GM12878 (cell line): Measurements from ENCODE around the gene FDX1. TPM values are rescaled to one million over a fixed set of nuclear protein-coding genes. Genes with fewer than 3 reads are reported as not detected.

Experiments
- BCL11A ChIP-seq: IDR thresholded peaks from 2 replicates; pipeline ENCODE4 v1.6.1; 2011; ENCODE audit warnings: low read depth, low read length
- BMI1 ChIP-seq: fragments of 450-650 bp; IDR thresholded peaks from 2 replicates; pipeline ENCODE4 v1.6.1; 2016; ENCODE audit warnings: mild to moderate bottlenecking, moderate library complexity, borderline replicate concordance
- CTCF ChIP-seq, 3 experiments: IDR thresholded peaks in 2 of 3; conservative IDR thresholded peaks in 1 of 3; 2 replicates each; pipeline ENCODE4 v1.5.1; 2011; ENCODE audit warnings: low read depth in 3 of 3, low read length in 3 of 3, mild to moderate bottlenecking in 3 of 3, control low read depth in 2 of 3, moderate library complexity in 2 of 3, inconsistent platforms in 1 of 3, mixed read lengths in 1 of 3; ENCODE audit not compliant: control insufficient read depth in 2 of 3, insufficient read depth in 1 of 3; ENCODE audit errors: extremely low read depth in 1 of 3
- DPF2 ChIP-seq: fragments of 450-650 bp; IDR thresholded peaks from 2 replicates; pipeline ENCODE4 v1.6.1; 2017; ENCODE audit warnings: mild to moderate bottlenecking
- HDGF ChIP-seq: fragments of 450-650 bp; IDR thresholded peaks from 2 replicates; pipeline ENCODE4 v1.6.1; 2016; ENCODE audit warnings: antibody characterized with exemption
- IRF4 ChIP-seq: IDR thresholded peaks from 2 replicates; pipeline ENCODE4 v1.6.1; 2011; ENCODE audit warnings: low read depth, low read length
- KAT2A ChIP-seq: conservative IDR thresholded peaks from 2 replicates; pipeline ENCODE4 v1.6.1; 2011; ENCODE audit warnings: low read depth, low read length; ENCODE audit not compliant: control insufficient read depth
- KLF5 ChIP-seq: fragments of 450-650 bp; IDR thresholded peaks from 2 replicates; pipeline ENCODE4 v1.6.1; 2014; ENCODE audit warnings: mild to moderate bottlenecking; ENCODE audit not compliant: partially characterized antibody
- NFIC ChIP-seq: IDR thresholded peaks from 2 replicates; pipeline ENCODE4 v1.6.1; 2012; ENCODE audit warnings: low read depth, mild to moderate bottlenecking, inconsistent platforms, low read length, moderate library complexity
- NFXL1 ChIP-seq: fragments of 450-650 bp; IDR thresholded peaks from 2 replicates; pipeline ENCODE4 v1.6.1; 2017; ENCODE audit warnings: antibody characterized with exemption, mild to moderate bottlenecking, borderline replicate concordance
- POLR2AphosphoS2 ChIP-seq: IDR thresholded peaks from 2 replicates; pipeline ENCODE4 v1.6.1; 2011; ENCODE audit warnings: low read depth, mild to moderate bottlenecking, low read length, improper control_type of control experiment, moderate library complexity
- ZNF24 ChIP-seq: fragments of 450-650 bp; IDR thresholded peaks from 2 replicates; pipeline ENCODE4 v1.6.1; 2017; ENCODE audit warnings: antibody characterized with exemption, mild to moderate bottlenecking
- ZSCAN29 ChIP-seq: fragments of 450-650 bp; IDR thresholded peaks from 2 replicates; pipeline ENCODE4 v1.6.1; 2017; ENCODE audit warnings: mild to moderate bottlenecking, moderate library complexity
- polyA plus RNA-seq, 11 experiments: library from polyadenylated mRNA; depleted of rRNA in 4 of 11; unstranded in 6 of 11; stranded (reverse) in 5 of 11; fragments of >200 nt; fragmentation: Nextera tagmentation in 4 of 11; fragmentation: Illumina TruSeq in 1 of 11; extraction: Ambion mirVana in 4 of 11; extraction: Trizol in 1 of 11; gene quantifications; 1 replicate in 1 of 11; 2 replicates in 10 of 11; pipeline versions ENCODE4 v1.2.1 to v1.2.3, GENCODE V29; 2011 to 2016; ENCODE audit warnings: inconsistent platforms in 2 of 11, missing spikeins in 2 of 11, low read depth in 1 of 11
- total RNA-seq, 4 experiments: library from RNA; depleted of rRNA in 3 of 4; stranded (reverse); fragments of >200 nt in 3 of 4; fragmentation: Illumina TruSeq in 1 of 4; extraction: Trizol in 1 of 4; gene quantifications; 2 replicates each; pipeline versions ENCODE4 v1.2.1 to v1.2.3, GENCODE V29; 2013 to 2021

FDX1 gene
- total and polyA plus RNA-seq, 10 of the 15 experiments (the other 5 are each of a cell fraction or from before 2014, with no cell fraction given): 3.9 to 20.3 (median 8.1) TPM

GRCh38 chr11:110453684-110454354 is 24.1 kb downstream of the FDX1 start (continued):
- TF ChIP-seq IRF4 (peak; percentile 52; the same call in 1 of the 2 replicates), KAT2A (no peak), ZNF24 (no peak), KLF5 (no peak), NFXL1 (no peak), BMI1 (no peak), HDGF (no peak), DPF2 (no peak), ZSCAN29 (no peak), NFIC (peak; percentile 62), POLR2AphosphoS2 (no peak), BCL11A (peak; percentile 37; the same call in 1 of the 2 replicates), CTCF (IDR thresholded peaks at IDR 0.05 in 2 of 3, conservative IDR thresholded peaks at IDR 0.05 in 1 of 3; ENCODE audit: control insufficient read depth in 2 of 3, extremely low read depth in 1 of 3, insufficient read depth in 1 of 3, low read depth in 3 of 3, low read length in 3 of 3) (no peak)
